Measurements from ENCODE around the gene STAT2.

STAT2 gene

DNA sequence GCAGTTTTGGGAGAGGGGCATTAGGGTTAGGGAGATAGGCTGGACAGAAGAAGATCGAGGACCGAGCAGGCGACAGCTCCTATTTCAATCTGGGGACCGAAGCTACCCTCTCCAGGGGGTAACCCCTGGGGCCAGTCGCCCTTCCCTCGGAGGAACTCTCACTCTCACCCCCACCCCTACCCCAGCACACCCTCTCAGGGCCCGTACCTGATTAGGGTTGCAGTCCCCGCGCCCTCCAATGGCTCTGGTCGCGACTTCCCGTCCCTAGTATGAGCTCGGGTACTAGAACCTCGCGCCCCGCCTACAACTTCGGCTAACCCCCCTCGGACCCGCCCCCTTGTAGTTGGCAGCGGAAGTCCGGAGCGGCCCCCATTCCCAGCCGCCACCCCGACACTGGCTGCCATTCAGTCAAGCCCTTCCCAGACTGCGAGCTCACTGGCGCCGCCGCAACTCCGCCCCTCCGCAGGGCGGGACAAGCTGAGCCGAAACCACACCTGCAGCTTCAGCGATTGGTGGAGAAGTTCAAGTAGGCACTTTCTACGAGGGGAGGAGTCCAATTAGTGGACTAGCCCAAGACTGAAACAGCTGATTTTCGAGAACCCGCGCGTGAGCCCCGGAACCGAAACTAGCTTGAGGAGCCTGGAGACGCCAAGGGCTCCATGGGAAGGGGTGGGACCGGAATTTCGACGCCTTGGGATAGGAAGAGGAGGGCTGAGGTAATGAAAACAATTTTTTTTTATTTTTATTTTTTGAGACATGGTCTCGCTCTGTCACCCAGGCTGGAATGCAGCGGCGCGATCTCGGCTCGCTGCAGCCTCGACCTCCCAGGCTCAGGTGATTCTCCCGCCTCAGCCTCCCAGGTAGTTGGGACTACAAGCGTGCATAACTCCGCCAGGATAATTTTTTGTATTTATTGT, at the start of gene STAT2:
Gene STAT2 (minus strand): TSS at position 257 of the 917 bp plus-strand sequence. CDS start 3,536 bp downstream, outside the sequence.
- TF ChIP-seq, protein P1, sequence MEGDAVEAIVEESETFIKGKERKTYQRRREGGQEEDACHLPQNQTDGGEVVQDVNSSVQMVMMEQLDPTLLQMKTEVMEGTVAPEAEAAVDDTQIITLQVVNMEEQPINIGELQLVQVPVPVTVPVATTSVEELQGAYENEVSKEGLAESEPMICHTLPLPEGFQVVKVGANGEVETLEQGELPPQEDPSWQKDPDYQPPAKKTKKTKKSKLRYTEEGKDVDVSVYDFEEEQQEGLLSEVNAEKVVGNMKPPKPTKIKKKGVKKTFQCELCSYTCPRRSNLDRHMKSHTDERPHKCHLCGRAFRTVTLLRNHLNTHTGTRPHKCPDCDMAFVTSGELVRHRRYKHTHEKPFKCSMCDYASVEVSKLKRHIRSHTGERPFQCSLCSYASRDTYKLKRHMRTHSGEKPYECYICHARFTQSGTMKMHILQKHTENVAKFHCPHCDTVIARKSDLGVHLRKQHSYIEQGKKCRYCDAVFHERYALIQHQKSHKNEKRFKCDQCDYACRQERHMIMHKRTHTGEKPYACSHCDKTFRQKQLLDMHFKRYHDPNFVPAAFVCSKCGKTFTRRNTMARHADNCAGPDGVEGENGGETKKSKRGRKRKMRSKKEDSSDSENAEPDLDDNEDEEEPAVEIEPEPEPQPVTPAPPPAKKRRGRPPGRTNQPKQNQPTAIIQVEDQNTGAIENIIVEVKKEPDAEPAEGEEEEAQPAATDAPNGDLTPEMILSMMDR (IDR thresholded peaks at IDR 0.05) = no peak

- TF ChIP-seq, protein P1 (IDR thresholded peaks at IDR 0.05) = no peak
Observed at GRCh38 chr12:56408799-56409417, 49.0 kb upstream of the STAT2 start.

GRCh38 chr12:56398324-56398723, 38.4 kb upstream of the STAT2 start:
- TF ChIP-seq, protein P1 (IDR thresholded peaks at IDR 0.05) = no peak

GRCh38 chr12:56392331-56392730, 32.4 kb upstream of the STAT2 start:
- TF ChIP-seq, protein P1 (IDR thresholded peaks at IDR 0.05) = no peak

DNA sequence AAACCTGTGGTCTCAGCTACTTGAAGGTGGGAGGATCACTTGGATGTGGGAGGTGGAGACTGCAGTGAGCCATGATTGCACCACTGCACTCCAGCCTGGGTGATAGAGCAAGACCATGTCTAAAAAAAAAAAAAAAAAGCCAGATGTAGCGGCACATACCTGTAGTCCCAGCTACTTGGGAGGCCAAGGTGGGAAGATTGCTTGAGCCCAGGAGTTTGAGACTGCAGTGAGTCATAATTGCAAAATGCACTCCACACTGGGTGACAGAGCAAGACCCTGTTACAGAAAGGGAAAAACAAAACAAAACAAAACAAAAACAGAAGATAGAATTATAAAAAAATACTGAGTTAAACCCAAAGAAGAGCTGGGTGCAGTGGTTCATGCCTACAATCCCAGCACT, 31.8 kb upstream of the STAT2 start:
- TF ChIP-seq, protein P1 (IDR thresholded peaks at IDR 0.05) = no peak

GRCh38 chr12:56389412-56389811, 29.5 kb upstream of the STAT2 start:
- TF ChIP-seq, protein P1 (IDR thresholded peaks at IDR 0.05) = no peak

DNA sequence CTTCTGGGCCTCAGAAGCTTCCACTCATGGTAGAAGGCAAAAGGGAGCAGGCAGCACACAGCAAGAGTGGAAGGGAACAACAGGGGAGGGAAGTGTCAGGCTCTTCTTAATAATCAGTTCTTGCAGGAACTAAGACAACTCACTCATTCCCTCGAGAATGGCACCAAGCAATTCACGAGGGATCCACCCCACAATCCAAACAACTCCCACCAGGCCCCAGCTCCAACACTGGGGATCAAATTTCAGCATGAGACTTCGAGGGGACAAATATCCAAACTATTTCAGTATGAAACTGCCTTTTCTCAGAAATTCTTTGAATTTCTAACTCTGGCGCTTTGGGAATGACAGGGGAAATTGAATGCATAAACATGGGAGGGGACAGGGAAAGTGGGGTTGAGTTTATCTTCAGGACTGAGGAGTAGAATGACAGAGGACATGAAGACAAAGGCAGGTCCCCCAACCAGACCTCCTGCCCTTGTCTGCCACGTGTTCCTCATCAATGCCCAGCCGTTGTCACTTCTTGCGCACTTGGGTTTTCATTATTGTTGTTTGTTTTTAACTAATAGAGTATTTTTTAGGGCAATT, 27.3 kb upstream of the STAT2 start:
- TF ChIP-seq, protein P1 (IDR thresholded peaks at IDR 0.05) = no peak

All from LNCAP (cell line).